ENCODE data around the gene CHID1.

DNA sequence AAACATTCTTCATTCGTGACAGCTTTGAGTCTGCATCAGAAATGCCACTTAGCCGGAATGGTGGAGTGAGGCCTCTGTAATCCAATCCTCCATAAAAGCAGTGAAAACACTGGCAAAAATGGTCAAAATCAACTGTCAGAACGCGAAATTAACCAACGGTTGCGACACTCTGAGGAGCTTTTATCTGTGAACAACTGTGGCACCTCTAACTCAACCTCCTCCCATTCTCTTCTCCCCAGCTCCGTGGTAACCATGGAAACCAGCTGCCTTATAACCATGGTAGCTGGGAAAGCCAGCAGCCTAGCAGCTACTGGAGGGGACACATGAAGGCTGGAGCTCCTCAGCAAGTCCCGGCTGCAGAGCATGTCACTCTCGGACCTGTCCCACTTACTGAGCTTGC lies 35.4 kb upstream of the CHID1 start:
- TF ChIP-seq POLR2AphosphoS5 (IDR thresholded peaks at IDR 0.05) = no peak
- no peak for TF ChIP-seq CTCF (IDR thresholded peaks at IDR 0.05)

Measured in esophagus muscularis mucosa (tissue), 3 donors.